Left ventricle myocardium superior (tissue), 1 donor: ENCODE results near the gene RRP1B. TPM values are rescaled to one million over a fixed set of nuclear protein-coding genes. Genes with fewer than 3 reads are reported as not detected.

ENCODE experiments used
- ATAC-seq: fragments of 200-7000 bp; cut with Tn5 transposase; one replicate; pipeline ENCODE4 v1.9.1; 2020; ENCODE audit warnings: mild to moderate bottlenecking, moderate library complexity
- DNase-seq: peaks from one replicate; pipeline ENCODE4 v3.0.0-alpha.2; 2020
- intact Hi-C: fragments of 100-400 bp; cut with micrococcal nuclease; formaldehyde crosslinking; loops from one replicate; pipeline ENCODE4 v1.11.0; 2022
- total RNA-seq: library from RNA; stranded (reverse); fragmentation: NEBNext Ultra II Directional; extraction: Animal tissue kit (Norgen Biotek cat#: 25700); gene quantifications from one replicate; pipeline ENCODE4 v1.2.1, GENCODE V29; 2021
- donor health status: DM: no; HTN: yes; CAD: no; lungs with severe emphysema.

RRP1B gene
- total RNA-seq, 1 donor from 2014 or later = 9.9 TPM

DNA sequence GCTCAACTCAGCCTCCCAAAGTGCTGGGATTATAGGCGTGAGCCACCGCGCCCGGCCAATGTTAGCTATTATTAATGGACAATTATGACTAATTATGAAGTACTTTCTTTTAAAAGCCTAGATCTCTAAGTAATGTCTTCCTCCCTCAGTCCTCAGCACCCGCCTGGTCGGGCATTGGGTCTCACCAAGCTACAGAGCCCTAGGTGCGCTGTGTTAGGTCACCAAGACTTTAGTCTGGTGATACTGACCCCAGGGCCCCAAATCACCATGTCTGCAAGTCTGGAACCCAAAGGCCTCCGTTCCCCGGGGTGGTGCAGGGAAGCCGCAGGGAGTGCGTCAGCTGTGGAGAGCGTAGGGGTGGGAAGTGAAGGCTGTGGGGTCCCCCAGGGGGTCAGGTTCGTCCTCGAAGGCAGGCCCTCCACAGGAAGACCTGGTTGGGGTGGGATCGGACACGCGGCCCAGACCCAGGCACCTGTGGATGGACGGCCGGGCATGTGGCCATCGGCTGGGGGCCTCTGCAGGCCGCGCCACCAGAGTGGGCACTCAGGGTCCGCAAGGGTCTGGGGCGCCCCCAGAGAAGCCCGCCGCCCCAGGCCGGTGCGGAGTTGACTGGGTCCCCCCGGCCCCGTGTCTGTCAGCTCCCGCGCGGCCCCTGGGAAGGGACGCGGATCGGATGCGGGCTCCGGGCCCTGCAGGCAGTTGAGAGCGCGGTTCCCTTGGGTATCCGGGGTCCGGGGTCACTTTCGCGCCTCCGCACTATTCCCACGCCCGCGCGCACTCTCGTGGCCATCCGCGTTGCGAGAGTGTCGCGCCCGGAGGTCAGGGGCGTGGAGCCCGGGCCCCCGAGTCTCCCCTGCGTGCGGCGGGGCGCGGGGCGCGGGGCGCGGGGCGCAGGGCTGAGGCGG is 58.9 kb downstream of the RRP1B start:
- intact Hi-C loops = no loop called here
- DNase-seq = peak; percentile 59

DNA sequence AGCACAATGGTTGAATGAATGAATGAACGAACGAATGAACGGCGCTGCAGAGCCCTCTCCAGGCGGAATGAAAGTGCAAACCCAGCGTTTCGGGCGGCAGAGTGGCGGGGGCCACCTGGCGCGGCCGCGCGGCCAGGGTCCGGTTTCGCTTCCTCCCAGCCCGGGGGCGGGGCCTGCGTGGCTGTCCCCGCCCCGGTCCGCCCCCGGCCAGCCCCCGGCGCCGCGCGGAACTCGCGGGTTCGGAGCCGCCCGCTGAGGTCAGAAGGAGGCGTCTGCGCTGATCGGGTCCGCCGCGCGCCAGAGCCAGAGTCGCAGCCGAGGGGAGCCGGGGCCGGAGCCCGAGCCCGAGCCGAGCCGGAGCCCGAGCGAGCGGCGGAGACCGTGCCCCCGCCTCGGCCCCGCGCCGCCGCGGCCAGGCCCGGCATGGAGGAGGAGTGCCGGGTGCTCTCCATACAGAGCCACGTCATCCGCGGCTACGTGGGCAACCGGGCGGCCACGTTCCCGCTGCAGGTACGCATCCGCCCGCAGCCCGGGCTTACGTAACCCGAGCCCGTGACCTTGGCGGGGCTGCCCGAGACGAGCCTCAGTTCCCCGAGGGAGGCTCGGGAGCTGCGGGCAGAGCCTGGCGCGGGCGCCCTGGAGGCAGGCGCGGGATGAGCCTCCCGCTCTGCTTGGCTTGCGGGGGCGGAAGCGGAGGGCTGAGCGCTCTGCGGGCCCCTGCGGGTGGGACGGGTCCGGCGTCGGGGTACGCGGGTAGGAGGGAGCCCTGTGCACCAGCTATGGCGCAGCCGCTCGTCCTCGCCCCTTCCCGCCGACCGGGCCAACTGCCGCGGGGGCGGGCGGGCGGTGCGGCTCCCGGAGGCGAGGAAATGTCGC is 59.8 kb downstream of the RRP1B start, which contains the start of gene PDXK:
PDXK (plus strand) TSS at position 258 of the 876 bp plus-strand sequence; CDS start at position 424, 166 bp downstream.
- ATAC-seq (peak; percentile 93), DNase-seq (peak; percentile 92)
- intact Hi-C loops = no loop called here

More for the DNA sequence above, 58.9 kb downstream of the RRP1B start:
- ATAC-seq = no peak

DNA sequence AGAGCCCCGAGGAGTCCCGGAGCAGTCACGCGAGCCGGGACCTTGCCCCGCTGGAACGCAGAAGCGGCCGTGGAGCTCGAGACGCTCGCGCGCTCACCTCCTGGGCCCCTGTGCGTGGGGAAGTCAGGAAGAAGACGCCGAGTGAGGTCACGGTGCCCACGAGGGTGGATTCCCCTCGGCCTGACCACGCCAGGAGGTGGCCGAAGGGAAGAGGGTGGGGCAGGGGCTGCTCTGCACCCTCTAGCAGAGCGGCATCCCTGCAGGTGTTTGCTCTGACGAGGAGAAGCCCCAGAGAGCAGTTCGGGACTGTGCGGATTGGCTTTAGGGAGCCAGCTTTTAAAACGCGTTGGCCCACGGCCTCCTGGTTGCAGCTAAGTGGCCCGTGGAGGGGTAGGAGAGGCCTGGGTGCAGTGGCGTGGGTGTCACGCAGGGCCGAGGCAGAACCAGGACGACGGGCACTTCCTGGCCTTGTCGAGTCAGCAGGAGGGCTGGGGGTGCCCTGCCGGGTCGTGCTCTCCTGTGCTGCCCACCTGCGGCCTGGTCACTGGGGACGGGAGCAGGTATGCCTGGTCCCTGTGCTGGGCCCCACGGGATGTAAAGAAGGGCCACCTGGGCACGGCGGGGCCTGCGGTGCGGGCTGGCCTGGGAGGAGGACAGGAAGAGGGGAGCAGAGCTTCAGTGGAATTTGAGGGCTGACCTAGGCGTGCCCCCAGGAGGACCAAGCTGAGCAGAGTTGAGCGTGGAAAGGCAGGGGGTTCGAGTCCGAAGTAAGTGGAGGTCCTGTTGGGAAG is 60.6 kb downstream of the RRP1B start:
- intact Hi-C loops = no loop called here
- ATAC-seq = peak; percentile 9
- peak; percentile 57 for DNase-seq

DNA sequence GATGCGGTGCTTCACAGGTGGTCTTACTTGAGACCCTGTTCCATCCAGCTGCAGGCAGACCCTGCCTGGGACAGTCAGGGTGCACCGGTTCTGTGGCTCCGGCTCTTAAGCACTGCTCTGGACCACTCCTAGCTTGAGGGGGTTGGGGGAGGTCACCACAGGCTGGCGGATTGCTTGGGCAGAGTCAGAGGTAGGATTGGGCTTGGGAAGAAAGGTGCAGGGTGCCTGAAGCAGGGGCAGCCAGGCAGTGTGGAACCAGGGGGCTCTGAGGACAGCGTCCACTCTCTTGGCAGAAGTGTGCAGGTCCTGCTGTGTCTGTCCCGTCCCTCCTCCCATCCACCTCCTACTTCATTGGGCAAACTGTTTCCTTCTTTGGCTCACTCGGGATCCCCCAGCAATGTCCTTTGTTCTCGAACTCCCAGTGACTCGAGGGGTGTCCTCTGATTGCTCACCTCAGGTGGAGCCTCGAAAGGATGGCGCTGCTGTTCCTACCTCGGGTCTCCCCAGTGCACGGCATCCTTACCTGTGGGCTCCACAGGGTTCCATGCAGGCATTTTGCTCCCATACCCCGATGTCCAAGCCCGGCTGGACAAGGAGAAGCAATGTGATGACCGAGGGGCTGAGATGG is 61.3 kb downstream of the RRP1B start:
- ATAC-seq (no peak), DNase-seq (no peak)
- intact Hi-C loops = no loop called here

DNA sequence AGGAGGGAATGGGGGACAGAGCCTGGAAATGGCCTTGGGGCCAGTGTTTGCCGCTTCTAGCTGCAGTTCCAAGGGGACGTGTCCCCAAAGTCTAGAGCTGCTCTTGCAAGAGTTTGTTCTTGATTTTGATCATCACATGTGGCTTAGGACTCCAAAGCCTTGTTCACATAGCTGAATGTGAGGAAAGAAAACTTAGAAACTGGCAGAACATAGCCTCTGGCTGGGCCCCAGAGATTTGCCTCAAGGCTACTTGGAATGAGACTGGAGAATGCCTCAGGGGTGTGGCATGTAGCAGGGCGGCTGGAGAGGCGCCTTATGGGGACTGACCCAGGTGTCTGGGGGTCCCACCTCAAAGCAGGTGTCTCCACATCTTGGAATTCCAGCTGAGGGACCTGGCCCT is 61.8 kb downstream of the RRP1B start:
- intact Hi-C loops = no loop called here
- DNase-seq (no peak), ATAC-seq (no peak)

DNA sequence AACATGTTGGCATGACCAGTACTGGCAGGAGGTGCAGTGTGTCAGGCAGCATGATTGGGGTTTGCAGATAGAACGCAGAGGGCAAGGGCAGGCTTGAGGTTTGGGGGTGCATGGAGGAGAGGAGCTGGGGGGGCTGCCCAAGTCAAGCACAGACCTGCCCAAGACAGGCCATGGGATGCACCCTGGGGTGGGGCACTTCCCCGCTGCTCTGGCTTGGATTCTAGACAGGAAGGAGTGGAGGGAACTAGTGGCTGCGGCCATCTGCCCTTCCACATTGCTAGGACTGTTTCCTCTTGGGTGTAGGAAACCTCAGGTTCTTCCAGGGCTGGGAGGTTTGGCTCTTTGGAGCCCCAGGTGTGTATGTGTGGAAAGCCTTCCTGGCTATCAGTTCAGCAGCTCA is 62.6 kb downstream of the RRP1B start:
- DNase-seq (no peak), ATAC-seq (no peak)
- intact Hi-C loops = no loop called here

DNA sequence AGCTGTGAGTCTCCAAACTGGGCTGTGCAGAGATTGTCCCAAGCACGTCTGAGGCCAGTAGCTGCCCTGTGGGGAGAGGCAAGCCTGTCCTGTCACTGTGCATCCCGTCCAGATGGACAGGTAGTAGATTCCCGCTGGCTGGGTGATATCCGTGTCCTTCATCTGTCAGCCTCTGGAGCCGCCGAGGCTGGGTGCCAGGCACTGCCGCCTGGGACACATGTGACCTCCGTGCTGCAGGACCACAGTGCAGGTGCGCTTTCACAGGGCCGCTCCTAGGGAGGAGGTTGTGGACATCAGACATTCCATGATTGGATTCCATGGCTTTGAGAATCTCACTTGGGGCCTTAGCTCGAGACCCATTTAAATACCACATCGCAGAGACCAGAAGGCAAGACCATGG is 64.3 kb downstream of the RRP1B start:
- no peak for ATAC-seq
- intact Hi-C loops = no loop called here

DNA sequence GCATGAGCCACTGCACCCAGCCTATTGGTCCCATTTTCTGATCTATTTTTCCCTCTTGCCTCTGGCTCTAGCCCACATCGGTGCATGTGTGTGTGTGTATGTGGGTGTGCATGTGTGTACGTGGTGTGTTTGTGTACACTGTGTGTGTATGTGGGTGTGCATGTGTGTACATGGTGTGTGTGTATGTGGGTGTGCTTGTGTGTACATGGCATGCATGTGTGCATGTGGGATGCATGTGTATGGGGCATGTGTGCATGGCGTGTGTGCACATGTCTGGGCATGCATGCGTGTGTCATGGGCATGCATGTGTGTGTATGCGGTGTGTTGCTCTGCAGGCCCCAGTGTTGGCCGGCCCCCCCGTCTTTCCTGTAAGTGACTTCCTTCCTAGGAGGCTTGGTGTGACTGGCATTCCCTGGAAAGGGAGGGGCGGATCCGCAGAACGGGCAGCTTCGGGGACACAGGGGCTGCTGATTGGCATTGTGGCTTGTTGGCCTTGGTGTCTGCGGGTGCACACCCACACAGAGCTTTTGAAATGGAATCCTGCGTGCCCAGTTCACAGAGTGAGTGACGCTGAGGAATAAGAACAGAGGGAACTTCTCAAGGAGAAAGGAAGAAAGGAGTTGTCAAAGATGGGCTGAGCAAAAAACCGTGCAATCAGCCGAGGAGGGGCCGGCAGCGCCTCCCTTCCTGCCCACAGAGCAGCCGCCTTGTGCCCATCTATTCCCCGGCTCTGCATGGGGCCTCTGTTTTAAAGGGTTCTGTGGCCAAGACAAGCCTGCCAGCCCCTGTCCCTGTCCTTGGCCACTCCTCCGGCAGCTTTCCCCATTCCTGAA is 67.5 kb downstream of the RRP1B start:
- intact Hi-C loops = no loop called here
- ATAC-seq = no peak
- DNase-seq = peak; percentile 64

More for the DNA sequence above, 64.3 kb downstream of the RRP1B start:
- no peak for DNase-seq

DNA sequence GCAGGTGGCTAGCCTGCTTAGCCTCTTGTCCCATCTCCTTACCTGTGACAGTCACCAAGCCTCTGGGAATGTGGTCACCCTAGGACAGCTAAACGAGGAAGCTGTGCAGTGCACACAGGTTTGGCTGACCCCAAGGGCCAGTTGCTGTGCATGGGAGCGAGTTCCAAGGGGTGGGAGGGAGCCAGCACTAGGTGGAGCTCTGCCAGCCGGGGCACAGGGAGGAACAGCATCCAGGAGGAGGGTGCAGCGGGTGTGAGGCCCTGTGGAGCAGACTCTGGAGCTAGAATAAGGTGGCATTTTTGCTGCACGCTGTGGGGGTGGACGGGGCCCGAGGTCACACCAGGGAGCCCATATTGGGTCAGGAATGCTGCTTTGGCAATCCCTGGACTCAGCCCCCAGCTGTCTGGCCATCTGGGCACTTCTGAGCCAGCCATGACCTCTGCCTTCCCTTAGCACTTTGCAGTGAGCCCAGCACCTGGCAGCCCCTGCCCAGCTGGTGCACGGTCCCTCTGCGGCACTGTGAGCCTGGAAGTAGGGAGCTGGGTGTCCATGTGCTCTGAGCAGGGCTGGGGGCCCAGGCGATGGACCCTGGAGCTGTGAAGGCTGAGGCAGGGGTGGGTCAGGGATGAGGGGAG is 68.3 kb downstream of the RRP1B start:
- intact Hi-C loops = no loop called here
- ATAC-seq (peak; percentile 38), DNase-seq (peak; percentile 72)

DNA sequence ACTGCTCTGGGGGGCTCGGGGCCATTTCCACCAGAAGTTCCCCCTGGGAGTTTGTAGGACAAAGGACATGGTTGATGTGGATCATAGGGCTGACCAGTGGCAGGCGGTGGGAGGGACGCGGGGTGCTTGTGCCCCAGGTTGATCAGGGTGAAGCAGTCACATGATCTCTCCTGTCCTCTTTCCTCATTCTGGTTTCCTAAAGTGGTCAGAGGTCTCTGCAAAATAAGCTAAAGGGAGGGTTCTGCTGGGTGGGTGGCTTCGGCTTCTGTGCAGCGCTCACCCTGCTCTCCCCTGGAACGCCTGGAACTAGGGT is 68.8 kb downstream of the RRP1B start:
- DNase-seq (peak; percentile 62), ATAC-seq (peak; percentile 26)
- intact Hi-C loops = no loop called here

DNA sequence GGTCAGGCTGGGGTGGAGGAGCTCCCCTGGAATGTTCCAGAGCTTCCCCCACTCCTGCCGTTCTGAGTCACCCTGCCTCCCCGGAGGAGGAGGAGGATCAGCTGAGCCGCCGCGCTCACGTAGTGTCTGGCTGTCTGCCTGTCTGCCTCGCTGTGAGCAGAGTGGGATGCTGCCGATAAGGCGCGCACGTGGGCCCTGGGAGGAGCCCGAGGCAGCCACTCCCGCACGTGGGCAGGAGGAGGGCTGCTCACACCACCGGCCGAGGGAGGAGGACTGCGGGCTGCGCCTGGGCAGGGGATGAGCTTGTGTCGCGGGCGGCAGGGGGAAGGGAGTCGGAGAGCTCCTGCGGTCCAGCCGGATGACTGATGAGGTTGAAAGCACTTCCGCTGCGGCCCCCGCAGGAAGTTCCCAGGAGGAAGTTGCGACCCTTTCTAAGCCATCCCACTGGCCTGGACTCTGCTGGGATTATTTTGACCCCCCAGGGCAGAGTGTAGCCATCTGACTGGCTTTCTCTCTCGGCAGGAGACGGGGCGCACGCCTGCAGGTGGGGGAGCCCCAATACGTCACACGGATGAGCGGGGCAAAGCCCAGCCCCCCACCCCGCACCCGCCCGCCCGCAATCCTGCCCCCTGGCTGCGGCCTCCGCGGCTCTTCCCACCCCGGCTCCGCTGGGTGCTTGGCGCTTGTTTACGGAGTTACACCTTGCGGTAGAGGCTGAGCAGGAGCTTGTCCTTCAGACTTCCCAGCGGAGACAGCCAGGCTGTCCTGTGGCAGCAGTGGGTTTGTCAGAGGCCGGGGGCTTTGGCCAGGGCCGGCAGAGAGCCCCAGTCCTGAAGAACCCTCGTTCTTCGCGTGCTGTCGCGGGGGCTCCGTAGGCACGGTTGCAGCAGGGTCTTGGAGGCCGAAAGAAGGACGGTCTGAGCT is 69.4 kb downstream of the RRP1B start:
- ATAC-seq (peak; percentile 86), DNase-seq (peak; percentile 97)
- intact Hi-C loops = no loop called here

DNA sequence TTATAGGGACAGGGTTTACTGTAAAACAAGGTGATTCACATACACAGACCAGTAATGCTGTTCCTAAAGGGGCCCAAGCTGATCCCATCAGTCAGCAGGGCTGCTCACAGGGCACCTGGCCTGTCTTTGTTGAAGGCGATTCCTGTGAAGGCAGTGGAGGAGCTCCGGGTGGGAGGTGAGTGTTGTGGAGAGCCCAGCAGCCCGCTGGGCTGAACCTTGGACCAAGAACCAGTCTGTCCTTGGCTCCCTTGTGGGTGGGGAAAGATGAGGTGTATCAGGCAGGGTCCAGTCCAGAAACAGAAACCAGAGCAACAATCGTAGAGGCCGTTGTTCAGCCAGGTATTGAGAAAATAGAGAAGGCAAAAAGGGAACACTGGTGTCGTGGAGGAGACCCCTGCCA is 72.1 kb downstream of the RRP1B start:
- no peak for DNase-seq
- no peak for ATAC-seq
- intact Hi-C loops = no loop called here

DNA sequence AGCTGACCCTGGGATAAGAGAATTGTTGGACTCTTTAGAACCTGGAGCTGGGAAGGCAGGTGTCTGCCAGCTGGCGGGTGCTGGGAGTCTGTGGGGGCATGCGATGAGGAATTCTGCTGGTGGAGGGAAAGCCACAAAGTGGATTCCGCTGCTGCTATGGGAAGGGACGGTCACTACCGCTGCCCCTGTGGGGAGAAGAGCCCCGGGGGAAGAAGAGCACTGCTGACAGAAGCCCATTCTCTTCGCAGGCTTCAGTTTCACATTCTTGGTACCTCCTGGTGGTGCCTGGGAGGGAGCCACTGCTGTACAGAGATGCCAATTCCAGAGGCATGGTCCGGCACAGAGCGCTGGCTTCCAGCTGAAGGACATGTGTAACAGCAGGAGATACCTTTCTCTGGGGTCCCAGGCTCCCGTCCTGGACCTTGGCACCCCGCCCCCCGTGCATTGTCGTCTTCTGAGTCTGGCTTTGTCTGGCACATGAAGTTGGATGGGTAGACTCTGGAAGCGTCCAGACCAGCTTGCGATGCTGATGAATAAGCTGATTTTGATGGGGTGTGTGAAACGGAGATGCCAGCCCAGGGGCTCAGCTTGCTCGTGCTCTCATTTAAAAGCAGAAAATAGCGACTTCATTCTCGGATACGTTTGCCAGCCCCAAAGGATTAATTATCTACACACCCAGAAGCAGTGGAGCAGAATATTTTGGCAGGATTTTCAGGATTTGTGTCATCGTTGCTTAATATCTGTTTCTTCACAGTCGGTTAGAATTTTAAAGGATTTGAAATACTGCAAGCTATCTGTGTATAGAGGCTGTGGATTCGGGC is 72.7 kb downstream of the RRP1B start:
- DNase-seq = no peak
- ATAC-seq = no peak
- intact Hi-C loops = no loop called here

DNA sequence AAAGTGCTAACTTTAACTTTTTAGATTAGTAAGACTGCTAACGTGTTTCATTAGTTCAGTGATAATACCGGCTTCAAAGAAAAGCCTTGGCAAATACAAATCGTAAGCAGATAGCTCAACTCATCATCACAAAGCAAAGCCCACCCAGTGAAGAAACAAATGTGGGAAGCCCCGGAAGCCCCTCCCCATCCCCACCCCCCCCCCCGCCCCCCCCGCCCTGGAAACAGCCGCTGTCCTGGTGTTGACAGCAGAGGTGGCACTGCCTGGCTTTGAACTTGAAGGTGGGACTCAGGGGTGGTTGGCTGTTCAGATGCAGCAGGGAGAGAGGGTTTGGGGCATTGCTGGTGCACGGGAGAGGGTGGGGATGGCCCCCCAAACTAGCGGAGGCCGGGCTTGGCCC is 73.7 kb downstream of the RRP1B start:
- DNase-seq = no peak
- intact Hi-C loops = no loop called here
- no peak for ATAC-seq

DNA sequence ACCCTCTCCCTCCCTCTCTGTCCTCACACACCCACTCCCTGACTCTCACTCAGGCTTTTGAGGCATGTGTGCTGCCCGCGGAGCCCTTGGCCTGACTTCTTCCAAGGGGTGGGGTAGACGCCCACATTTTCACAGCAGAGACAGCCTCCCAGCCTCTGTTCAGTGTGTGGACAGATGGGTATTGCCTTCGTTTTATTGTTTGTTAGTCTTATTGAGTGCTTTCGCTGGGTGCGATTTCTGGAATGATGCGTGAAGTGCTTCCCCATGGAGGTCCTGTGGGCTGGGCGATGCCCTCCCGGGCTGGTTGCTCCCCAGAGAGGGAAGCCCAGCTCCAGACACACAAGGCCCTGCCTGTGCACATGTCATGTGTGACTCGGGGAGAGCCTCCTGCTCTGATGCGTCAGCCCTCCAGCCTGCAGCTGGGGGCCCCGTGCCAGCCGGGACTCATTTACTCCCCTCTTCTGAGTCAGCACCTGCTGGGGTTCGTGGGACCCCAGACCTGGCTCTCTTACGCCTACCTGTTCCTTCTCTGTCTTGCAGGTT is 74.2 kb downstream of the RRP1B start:
- ATAC-seq (no peak), DNase-seq (no peak)
- intact Hi-C loops = no loop called here
